Activated CD8-positive, alpha-beta memory T cell treated with anti-CD3 and anti-CD28 coated beads for 1 hour (primary cell): ENCODE measurements around the gene ENTR1.

Experiments
- DNase-seq, 2 donors: peaks; one replicate each; pipeline ENCODE4 v3.0.0-alpha.2; 2020; ENCODE audit warnings: low read depth in 1 of 2; ENCODE audit errors: extremely low read depth in 1 of 2

Gene ENTR1, protein sequence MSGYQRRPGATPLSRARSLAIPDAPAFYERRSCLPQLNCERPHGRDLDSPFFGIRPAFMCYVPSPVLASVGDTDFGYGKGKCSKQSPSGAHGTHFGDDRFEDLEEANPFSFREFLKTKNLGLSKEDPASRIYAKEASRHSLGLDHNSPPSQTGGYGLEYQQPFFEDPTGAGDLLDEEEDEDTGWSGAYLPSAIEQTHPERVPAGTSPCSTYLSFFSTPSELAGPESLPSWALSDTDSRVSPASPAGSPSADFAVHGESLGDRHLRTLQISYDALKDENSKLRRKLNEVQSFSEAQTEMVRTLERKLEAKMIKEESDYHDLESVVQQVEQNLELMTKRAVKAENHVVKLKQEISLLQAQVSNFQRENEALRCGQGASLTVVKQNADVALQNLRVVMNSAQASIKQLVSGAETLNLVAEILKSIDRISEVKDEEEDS

DNA sequence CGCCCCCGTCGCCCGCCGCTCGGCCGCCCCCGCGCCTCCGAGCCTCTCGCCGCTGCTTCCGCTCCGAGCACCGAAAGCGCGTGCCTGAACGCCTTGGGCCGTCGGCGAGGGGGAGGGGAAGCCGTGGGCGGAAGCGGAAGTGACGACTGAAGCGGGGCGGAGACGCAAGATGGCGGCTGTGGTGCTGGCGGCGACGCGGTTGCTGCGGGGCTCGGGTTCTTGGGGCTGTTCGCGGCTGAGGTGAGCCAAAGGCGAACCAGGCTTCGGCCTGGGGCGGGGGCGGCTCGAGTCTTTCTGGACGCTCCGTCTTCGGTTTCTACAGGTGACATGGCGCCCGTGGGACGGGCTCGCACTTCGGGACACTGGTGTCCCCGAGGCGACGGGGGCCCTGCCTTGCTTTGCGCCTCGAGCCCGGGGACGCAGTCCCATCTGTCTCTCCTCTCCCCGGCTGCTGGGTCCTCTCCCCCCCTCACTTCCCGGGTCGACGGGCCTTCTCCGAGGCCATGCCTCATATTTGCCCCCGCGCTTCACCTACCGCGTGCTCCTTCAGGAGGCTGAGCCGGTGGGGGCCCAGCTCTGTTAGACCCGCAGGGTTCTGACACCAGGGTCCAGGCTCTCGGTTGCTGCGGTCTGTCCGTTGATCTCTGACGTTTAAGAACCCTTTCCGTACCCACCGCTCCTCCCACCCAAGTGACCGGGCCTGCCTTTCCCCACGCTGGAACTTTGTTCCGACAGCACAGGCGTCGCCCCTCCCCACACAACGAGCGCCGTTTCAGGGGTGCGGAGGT is at the start of gene ENTR1, which contains the start of gene PMPCA:
TSS of gene ENTR1 (minus strand) at position 115 of the 788 bp plus-strand sequence. CDS start 217 bp downstream, outside the sequence.
TSS of gene PMPCA (plus strand) at position 159 of the 788 bp plus-strand sequence. CDS start at position 170, 11 bp downstream.
- DNase-seq: peak; percentile 78 to 94

DNA sequence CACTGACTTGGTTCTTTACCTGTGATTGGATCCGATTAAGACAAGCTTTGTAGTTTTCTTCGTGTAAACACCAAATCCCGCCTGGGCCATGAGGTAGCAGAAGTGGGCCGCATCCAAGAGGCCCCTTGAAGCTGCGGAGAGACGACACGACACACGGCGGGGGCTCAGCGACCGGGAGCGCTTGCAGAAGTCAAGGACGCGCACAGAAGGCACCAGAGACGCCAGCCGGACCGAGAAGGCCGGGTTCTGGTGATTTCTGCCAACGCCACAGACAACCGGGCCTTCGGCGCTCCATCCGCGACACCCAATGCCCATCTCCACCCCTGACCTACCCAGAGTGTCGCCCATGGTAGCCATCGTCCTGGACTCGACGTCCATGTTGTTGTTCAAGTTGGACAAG is 49.0 kb upstream of the ENTR1 start:
- no peak for DNase-seq

DNA sequence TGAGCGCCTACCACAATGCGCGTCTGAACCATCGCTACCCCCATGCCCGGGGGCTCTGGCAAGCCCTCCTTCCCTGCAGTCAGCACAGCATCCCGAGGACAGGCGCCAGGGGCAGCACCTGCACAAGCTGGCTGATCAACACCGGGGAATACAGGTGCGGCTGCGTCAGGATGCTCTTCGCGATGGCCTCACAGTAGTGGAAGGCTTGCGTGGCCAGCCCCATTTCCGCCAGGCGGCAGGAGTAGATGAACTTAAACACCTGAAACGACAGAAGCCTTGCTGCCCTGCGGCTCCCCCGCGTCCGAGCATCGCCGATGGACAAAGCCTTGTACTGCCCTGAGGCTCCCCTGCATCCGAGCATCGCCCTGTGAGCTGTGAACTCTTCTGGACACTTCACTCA is 46.9 kb upstream of the ENTR1 start:
- DNase-seq: no peak

DNA sequence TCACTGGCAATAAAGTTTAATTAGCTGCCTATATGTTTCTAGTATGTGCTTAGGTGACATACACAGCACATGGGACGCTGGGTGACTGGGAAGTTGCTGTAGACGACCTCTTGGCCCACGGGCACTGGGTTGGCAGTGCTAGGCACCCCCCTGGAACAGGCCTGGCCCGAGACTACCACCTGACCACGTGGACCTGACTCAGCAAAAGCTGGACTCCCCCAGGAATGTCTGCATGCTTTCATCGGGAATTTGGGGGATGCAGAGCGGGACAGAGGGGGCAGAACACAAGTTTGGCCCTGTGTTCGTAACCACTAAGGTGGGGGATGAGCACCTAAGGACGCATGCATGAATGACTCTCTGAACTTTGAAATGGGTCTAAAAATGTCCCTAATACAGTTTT is 45.8 kb upstream of the ENTR1 start:
- DNase-seq: no peak

DNA sequence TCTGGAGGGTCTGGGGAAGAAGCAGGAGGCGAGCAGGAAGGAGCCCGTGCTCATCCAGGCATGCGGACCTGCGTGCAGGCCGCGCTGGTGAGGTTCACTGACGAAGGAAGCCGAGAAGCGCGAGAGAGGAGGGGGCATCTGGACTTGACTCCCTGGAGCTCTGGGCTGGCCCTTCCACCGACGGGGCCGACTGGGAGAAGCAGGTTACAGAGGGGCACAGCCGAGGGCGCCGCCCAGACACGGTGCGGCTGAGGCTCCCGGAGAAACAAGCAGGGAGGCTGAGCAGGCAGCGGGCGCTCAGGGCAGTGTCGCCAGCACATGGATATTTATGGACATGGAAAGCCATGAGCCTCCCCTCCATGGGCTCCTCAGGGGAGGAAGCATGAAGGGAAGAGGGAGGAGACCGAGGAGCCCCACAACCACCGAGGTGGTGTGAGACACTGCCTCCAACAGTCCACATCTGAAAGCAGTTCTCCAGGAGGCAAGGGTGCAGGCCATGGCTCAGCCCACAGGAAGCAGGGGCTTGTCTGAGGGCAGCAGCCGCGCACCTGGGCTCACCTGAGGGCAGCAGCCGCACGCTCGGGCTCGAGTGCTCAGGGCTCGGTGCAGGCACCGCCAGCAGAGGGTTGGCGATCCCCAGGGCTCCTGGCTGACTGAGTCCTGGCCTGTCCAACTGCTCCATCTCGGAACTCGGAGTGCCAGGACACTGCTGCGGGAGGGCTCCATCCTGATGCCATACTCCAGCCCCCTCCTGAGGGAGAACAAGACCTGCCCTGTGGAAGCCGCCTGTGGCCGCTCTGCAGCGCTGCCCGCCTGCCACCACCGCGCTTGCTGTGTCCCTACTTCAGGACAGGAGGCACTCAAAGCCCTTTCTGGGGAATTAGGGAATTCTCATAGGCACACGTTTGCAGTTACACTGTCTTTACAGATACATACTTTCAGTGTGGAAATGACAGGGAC is 44.9 kb upstream of the ENTR1 start:
- DNase-seq: no peak

DNA sequence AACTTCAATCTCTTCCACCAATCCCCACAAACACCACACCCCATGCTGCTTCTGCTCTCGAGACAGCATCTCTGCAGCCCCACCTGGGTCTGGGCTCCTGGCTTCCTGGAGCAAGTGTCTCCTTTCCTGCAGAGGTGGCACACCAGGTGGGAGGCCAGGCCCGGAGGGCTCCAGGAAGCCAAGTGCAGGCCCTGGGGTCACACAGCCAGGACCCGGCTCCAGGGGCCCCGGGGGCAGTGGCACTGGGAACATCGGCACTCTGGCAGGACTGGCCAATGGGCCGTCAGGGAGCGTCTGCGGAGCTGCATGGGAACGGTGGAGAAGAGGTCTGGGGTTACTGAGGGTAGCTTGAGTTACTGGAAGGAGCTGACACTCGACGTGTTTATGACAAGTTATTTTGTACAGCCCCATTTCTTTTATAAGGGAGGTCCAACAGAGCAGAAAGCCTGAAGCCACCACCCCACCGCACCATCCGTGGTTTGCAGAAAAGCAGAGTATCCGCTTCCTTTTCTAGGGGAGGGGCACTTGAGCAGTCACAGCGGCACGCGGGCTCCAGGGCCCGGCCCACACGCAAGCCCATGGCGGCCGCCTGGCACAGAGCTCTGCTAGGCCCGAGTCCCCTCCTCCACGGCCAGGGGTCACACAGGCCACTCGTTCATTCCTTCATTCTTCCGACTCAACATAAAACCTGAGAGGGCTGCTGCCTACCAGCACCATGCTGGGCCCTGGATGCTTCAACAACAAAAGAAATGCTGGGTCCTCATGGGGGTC is 43.8 kb upstream of the ENTR1 start:
- no peak for DNase-seq

DNA sequence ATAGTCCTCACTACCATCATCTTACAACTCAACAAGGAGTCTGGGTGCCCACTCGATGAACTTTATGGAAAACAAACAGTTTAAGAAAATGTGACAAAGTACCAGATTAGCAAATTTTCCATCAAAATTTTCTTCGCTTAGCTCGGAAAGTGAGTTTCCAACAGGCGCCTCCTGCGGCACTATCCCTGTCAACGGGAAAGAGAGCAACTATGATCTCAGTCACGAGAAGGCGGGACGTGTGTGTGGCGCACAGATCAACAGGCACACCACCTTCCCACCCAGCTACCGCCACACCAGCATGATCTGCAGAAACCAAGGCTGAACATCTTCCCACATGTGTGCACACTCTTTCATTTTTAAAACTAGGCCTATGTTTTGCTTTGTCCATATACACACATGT is 42.9 kb upstream of the ENTR1 start:
- DNase-seq: no peak

DNA sequence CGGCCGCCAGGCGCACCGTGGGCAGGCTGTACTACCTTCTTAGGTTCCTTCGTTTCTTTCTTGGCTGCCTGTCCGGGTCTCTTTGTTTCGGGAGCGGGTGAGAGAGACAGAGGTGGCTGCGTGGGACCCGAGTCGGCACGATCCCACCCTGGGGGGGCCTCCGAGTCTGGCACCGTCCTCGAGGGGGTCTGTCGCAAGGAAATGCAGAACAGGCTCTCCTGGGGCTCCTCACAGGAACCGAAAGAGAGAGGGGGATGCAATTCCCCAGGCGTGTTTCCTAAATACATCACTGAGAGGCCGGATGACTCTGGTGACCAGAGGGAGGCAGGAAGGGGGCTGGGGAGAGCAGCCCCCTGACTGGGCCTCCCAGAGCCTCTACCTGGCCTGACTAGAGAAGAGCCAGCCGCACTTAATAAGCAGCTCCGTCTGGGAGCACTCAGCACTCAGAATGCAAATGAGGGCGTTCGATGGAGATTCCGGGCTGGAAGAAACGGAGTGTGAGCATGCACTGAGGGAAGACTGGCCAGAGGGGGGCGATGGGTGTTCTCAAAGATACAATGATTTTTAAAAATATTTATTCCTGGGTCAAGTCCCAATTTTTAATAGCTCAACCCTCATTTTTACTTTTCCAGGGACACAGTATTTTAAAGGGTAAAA is 40.9 kb upstream of the ENTR1 start:
- DNase-seq: no peak

DNA sequence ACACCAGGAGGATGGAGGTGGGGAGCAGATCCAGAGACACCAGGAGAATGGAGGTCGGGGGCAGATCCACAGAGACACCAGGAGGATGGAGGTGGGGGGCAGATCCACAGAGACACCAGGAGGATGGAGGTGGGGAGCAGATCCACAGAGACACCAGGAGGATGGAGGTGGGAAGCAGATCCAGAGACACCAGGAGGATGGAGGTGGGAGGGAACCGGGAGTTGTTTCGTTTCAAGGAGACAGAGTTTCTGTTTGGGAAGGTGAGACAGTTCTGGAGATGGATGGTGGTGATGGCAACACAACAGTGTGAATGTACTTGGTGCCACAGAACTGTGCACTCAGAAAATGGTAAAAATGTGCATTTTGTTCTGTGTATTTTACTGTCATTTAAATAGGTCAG is 38.2 kb upstream of the ENTR1 start:
- DNase-seq: no peak

DNA sequence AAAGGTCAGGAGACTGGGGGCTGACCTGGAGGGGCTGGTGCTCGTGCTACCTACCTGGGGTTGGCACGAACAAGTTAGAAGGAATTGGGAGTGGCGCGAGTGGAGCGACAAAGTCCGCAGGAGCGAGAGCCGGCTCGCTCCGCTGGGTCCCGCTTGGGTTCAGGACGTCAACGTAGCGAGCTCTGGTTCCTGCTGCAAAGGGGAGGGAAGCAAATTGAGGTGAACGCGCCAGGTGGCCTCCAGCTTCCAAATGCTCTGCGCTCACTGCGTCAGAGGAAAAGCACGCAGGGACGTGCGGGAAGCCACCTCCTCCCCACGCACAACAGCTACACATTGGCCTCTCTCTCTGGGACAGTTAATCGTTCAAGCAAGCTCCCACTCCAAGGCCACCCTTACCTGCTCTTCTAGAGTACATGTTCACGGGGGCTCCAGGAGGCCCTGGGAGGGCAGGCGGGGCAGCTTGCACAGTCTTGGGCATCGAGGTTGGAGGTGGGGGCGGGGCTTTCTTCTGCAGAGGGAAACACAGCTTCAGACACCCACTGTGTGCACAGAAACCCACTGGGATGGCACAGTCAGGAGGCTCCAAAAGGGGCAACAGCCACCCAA is 36.9 kb upstream of the ENTR1 start:
- no peak for DNase-seq

DNA sequence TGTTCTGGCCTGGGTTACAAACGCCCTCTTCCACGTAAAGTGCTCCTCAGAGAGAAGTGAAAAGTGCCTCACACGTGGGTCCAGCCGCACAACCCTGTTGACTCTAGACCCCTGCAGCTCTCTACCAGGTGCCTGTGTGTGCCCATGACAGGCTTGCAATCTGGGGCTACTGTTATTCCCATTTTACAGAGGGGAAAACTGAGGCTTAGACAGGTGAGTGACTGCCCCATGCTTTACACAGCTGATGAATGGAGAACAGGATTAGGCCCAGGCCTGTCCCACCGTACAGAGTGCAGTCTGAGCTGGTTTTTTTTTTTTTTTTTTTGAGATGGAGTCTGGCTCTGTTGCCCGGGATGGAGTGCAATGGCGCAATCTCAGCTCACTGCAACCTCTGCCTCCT is 35.4 kb upstream of the ENTR1 start:
- DNase-seq: no peak

DNA sequence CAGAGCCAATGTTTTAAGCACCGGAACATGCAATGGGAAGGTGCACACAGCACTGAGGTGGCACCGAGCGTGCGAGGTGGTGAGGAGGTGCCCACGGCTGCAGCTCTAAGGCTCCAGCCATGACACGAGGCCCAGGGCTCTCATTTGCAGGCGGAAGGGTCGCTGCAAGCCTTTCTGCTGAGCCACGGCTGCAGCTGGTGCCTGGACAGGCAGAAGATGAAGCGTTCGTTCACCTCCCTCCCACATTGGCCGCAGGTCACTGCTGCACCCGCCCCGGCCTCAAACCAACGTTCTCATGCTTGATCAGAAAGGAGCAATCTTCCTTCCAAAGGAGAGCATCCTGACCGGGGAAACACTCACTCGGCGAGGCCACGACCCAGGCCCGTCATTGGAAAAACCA is 33.7 kb upstream of the ENTR1 start:
- no peak for DNase-seq

DNA sequence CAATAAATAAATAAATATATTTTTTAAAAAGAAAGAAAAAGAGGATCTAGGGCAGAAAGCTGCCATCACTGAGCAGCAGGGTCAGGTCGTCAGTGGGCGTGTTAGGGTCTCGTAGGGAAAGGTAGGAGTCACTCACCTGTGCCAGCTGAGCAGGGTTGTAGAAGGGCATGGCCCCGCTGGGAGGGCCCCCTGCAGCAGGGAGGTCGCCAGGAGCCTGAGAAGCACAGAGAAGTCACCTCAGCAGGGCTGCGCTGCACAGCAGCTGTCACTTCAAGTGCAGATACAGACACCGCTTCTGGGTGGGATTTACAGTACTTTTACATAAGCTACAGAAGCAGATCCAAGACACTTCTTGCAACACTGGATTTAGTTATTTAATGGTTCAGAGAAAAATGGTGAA is 33.3 kb upstream of the ENTR1 start:
- DNase-seq: no peak

DNA sequence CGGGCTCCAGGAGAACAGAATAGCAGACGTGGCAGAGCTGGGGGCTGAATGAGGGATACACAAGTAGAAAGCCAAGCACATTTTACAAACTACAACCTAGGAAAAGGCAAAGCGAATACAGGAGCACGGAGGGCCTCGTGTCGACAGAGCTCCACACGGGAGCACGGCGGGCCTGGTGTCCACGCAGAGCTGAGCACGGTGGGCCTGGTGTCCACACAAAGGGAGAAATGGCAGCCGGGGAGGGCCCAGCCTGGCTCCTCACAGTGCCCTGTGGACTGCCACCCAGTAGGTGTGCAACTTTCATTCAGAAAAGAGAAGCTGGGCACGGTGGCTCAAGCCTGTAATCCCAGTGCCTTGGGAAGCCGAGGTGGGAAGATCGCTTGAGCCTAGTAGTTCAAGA is 32.7 kb upstream of the ENTR1 start:
- DNase-seq: no peak

DNA sequence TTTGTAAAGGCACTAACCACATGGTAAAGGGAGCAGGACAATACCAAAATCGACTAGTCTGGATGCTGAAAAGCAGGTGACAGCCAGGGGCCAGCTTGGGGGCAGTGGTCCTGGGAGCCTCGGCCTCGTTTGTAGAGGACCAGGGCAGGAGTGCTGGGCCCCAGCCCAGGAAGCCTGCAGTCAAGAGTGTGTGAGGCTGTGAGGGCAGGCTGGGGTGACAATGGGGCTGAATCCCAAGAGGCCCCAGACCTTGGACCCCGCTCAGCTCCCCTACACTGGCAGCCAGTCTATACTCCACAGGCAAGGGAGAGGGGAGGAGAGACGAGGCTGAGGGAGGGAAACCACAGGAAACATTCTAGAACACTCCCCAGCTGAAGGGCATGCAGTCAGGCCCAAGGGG is 31.9 kb upstream of the ENTR1 start:
- DNase-seq: no peak

DNA sequence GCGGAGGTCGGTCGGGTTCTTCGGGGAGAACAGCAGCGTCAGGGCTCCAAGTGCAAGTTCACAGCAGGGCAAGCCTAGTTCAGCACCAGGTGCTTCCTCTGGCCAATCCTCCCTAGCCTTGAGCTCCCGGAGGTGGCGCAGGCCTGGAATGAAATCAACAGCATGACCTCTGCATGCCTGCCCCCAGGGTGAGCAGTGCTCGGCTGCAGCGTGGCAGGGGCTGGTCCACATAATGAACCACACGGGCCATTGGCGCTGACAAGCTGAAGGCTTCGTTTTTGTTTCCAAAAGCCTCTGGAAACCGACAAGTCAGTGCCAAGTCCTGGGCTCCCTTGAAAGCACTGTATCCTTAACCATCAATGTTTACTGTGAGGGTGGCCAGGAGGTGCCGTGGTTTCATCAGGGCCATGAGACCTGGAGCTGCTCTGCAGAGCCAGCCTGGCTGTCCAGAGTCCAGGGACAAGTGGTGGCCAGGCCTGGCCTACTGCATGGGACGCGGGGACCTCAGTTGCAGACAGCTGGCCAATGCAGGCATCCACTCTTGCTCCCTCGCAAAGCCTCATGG is 31.3 kb upstream of the ENTR1 start:
- no peak for DNase-seq

DNA sequence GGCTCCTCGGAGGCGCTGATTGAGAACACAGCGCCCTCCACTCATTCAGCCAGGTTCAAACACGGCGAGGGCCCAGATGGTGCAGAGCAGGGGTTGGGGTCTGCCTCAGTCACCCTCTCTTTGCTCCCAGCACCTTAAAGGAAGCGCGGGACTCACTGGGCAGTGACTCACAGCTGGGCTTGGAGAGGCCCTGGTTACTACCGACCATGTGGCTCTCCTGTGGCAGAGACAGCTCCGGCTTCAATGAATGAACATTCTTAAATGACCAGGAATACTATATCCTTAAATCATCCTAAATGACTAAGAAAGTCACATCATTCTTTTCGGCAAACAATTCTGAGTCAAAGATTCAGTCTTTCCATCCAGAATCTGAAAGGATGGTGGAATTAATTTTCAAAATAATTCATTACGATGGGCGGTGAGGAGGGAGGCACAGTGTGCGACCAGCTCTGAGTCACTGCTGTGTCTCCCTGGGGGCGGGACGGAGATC is 30.8 kb upstream of the ENTR1 start:
- no peak for DNase-seq

DNA sequence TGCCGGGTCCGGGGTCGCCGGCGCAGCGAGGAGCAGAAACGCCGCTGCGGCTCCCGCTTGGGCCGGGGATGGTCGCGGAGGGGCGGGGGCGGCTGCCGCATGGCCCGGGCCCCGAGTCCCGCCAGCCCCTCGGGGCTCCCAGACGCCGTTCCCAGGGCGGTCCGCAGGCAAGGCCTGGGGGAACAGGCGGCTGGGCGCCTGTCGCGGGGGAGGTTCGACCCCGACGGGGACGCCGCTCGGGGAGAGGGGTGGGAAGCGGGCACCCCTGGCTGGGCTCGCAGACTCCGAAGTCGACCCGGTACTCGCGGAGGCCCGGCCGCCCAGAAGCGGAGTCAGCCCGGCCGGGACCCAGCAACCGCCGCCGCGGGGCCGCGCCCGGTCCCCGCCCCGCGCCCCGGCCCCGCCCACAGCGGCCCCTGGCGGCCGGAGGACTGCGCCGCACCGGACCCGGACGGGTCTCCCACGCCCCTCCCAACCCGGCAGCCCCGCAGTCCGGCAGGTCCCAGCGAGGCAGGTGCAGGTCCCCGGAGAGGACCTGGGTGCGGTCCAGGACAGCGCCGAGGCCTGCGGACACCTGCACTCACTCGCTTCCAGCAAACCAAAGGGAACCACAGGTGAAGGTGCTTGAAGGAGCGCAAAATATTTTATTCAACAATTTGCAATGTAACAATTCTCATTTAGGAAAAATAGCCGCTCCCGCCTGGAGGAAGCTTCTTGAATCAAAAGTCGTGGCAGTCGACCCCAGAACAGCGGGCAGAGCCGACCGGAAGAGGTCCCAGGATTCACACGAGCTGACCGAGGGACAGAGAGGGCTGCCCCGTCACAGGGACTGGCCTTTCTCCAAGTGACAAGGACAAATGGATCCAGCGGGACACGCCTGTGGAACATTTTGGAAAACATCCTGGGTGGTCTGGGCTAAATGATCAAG is 29.3 kb upstream of the ENTR1 start, which contains the start of gene INPP5E:
TSS of gene INPP5E (minus strand) at position 365 of the 928 bp plus-strand sequence. CDS start 426 bp downstream, outside the sequence.
- DNase-seq: peak; percentile 45 to 82
